NCI-H2029 (cell line): ENCODE data around the gene ZNF638.

Experiments used
- DNase-seq: peaks from one replicate; lab custom pipeline; 2025; lab: John Stamatoyannopoulos, UW

ZNF638 gene

GRCh38 chr2:71456617-71457016, 125.0 kb downstream of the ZNF638 start:
- no peak for DNase-seq

DNA sequence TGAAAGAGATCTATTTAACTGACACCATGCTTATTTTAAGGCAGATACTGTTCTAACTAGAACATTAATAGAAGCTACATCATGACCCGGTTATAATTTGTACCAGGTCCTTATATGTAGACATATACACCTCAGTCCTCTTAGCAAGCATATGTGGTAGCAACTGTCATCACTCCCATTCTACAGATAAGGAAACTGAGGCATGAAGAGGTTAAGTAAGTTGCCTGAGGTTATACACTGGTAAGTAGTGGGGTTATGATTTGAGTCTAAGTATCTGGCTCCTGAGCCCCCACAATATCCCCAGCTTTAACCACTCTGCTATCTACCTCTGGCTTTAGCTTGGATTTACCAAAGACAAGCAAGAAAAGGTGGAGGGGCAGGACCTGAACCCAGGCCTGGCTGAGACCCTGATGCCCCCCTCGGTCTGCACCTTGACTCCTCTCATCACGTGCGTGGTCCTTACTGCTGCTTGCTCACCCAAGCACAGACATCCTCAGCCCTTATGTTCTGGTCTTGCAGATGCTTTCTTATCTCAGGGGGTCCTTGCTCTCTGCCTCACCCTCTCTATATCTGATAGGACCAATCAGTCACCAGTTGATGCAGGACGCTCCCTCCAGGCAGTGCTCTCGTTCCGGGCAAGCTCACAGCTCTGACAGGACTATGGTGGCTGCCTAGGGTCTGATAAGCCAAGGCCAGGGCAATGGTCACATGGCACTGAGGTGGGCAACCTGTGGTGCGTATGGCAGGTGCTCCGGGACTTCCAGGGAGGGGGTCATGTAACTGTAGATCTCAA, 125.7 kb downstream of the ZNF638 start:
- DNase-seq: no peak

DNA sequence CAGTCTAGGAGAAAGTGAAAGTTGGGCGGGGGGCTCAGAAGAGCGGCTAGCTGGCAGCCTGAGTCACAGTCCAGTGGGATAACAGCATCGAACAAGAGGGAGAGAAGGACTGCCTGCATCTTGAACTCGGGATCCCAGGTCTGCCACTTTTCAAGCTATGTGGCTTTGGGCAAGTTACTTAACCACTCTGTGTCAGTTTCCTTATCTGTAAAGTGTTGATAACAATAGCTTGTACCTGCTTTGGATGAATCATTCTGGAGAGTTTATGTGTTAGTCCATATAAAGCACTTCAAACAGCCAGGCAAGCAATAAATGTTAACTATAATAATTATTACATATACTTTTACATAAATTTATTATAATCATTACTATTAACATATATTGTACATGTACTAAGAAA, 126.3 kb downstream of the ZNF638 start:
- DNase-seq: no peak

GRCh38 chr2:71458413-71459083, 127.0 kb downstream of the ZNF638 start:
- no peak for DNase-seq

DNA sequence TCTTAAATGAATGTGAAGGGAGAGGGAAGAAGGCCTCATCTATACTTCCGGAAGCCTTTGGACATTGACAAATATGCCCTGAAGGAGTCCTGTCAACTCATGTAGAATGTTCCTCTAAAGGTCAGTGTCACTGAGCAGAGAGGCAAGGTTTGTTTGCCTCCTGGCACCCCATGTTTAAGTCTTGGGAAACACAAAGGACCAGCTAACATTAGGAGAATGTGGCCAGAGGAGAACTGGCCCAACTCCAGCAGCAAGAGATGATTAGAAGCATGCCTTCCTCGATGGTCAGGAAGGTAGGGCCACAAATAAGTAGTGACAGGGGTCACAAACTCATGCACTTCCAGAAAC, 127.5 kb downstream of the ZNF638 start:
- DNase-seq: no peak

DNA sequence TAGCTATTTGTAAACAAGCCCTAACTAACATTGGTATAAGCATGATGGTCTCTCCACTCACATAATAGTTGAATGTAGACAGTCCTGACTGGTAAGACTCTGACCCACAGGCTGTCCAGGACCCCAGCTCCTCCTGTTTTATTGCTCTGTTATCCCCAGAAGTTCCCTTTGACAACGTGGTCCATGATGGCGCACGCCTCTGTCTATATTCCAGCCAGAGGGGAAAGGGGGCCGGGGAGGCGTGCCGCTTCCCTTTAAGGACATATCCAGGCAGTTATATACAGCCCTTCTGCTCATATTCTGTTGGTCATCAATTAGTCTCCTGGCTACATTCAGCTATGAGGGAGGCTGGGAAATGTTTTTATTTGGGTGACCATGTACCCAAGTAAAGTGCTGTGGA, 128.5 kb downstream of the ZNF638 start:
- no peak for DNase-seq

- DNase-seq: no peak
These were observed 129.2 kb downstream of the ZNF638 start for GRCh38 chr2:71460595-71461303.

DNA sequence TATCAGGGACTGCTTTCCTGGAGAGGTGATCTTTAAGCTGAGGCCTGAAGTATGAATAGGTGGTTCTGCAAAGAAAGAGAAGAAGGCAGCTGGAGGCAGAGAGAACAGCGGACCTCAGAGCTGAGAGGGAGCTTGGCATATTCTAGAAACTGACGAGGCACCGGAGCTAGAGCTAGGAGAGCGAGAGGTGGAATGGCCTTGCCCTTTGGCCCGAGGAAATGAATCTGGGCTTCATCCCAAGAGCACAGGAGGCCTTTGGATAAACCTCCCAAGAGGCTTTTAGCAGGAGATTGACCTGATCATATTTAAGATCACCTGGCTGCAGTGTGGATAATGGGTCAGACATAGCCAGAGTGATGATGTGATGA, 129.7 kb downstream of the ZNF638 start:
- no peak for DNase-seq

DNA sequence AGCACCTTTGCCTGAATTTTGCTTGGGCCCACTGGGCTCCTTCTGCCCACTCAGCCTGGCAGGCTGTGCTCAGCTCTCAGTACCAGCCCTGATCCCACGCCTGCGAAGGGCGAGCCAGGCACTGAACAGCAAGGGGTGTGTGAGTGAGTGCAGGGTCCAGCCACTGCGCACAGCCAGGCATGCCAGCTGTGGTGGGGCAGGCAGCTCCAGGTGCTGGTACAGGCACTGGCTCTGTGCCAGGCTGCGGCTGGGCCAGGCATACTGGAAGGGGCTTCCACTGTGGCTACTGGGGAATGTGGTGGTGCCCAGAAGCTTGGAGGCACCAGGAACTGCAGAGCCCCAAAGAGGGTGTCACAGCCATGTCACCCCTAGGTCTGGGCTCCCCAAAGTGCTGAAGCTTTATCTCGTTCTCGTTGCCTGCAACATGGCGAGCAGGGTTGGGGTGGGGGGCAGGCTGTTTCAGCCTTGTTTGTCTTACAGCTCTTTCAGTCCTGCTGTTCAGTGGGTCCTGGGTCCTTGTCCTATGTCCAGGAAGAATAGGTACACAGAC, 130.5 kb downstream of the ZNF638 start:
- DNase-seq: no peak

GRCh38 chr2:71462641-71463341, 131.2 kb downstream of the ZNF638 start:
- DNase-seq: no peak

GRCh38 chr2:71463342-71463654, 131.7 kb downstream of the ZNF638 start:
- no peak for DNase-seq

DNA sequence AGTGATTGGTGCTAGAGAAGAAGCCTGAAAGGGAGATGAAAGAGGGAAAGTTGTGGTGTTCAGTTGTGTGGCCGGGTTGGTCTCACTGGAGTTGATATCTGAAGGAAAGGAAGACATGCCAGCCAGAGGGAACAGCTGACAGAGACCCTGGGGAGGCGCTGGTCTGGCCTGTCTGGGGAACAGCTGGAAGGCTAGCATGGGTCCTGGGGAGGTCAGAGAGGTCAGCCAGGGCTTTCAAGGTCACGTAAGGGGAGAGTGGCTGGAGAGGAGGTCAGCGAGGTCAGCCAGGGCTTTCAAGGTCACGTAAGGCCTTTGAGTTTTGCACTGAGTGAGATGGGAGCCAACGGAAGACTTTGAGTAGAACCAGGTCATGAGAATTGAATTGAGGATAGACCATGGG, 132.8 kb downstream of the ZNF638 start:
- no peak for DNase-seq

GRCh38 chr2:71465356-71465755, 133.8 kb downstream of the ZNF638 start:
- DNase-seq: no peak

DNA sequence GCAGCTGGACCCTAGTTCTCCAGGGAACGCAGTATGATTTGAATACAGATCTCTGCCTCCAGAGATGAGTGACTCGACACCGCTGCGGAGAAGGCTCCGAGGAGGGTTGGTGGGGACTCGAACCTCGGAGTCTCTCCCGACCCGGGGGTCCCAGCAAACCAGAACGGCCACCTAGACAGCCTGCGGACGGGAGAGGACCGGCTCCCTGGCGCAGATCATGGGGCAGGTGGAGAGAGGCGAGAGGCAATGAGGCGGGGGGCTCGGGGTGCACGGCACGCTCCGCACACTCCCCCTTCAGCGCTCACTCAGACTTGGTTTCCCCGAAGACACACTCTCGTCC, 134.3 kb downstream of the ZNF638 start:
- no peak for DNase-seq

DNA sequence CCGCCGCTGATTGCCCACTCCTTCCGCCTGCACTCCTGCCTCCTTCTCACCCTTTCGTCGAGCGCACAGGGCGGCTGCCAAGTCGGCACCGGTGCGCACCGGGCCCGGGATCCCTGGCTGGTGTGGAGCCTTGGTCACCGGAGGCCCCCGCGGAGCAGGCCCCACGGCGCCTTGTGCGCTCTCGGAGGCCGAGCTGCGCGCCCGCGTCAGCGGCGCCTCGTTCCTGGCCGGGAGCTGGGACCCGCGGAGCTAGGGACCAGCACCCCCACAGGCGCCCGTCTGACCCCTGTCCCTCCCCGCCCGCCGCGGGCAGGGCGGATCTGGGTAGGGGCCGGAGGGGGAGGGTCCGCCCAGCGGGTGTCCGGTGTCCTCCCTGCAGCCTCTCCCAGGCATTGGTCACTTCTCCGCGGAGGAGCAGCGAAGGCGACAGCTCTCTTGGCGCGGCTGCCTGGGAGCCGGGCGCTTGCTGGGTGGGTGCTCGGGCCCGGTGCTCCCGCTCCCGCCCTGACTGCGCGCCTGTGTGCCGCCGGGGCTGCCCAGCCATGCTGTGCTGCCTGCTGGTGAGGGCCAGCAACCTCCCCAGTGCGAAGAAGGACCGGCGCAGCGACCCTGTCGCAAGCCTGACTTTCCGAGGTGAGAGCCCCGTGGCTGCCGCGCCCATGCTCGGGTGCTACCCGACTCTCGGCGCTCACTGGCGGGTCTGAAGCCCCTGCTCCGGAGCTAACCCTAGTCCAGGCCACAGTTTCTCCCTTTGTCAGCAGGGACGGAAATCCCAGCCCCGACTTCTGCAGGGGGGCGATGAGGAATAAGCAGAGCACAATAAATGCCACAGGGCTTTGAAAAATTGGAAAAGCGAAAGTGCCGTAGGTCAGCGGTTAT, 135.0 kb downstream of the ZNF638 start:
- DNase-seq: no peak

DNA sequence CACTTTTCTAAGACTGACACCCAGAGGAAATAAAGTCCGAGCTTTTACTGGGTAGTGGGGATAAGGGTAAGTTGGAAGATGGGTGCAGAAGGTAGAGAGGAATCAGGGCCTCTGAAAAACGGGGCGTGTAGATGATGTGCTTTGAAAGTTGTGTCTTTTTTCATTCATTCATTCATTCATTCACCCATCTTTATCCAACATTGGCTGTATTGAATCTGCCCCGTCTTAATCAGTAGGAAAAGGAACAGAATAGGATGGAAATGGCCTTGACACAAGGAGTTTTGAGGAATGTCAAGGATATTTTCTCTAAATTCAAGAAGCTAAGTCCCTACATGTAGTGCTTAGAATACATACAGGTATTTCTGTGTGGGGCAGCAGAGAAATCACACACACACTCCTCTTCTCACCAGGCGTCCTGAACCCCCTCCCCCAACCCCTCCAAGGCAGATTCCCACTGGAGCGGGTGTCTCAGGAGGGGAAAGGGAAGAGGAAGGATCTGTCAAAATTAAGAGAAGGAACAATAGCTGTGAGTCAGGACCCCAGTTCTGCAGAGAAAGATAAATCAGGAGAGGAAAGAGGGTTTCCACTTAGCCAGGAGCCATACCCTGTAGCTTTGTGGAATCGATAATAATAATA, 135.7 kb downstream of the ZNF638 start:
- DNase-seq: no peak

GRCh38 chr2:71468279-71469015, 136.9 kb downstream of the ZNF638 start:
- no peak for DNase-seq

GRCh38 chr2:71469403-71470398, 138.1 kb downstream of the ZNF638 start:
- no peak for DNase-seq

DNA sequence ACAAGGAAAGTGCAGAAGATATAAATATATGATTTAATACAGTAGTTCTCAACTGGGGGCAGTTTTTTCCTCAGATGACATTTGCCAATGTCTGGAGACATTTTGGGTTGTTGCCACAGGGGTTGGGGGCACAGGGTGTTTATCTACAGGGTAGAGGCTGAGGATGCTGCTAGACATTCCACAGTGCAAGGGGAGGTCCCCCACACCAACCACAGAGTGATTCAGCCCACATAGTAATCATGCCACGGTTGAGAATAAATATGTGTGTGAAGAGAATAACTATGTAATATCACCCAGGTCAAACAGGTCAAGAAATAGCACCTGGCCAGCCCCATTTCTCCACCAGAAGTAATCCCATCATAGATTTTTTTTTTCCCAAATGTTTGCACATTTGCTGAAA, 139.7 kb downstream of the ZNF638 start:
- no peak for DNase-seq
